Esophagus muscularis mucosa (tissue), 3 donors: Measurements from ENCODE around the gene ARHGEF38.

Source experiments
- EP300 ChIP-seq: sonication (generic); formaldehyde crosslinking; IDR thresholded peaks from one replicate; pipeline ENCODE4 v1.6.1; 2017; ENCODE audit warnings: antibody characterized with exemption
- TF ChIP-seq, protein P1 (sequence below), 3 experiments: fragments of 200-600 bp in 2 of 3; fragments of 450-650 bp in 1 of 3; sonication (generic) in 2 of 3; IDR thresholded peaks; one replicate each; pipeline ENCODE4 v1.5.1; 2017 to 2019; ENCODE audit warnings: antibody characterized with exemption in 3 of 3, mild to moderate bottlenecking in 2 of 3, moderate library complexity in 1 of 3

DNA sequence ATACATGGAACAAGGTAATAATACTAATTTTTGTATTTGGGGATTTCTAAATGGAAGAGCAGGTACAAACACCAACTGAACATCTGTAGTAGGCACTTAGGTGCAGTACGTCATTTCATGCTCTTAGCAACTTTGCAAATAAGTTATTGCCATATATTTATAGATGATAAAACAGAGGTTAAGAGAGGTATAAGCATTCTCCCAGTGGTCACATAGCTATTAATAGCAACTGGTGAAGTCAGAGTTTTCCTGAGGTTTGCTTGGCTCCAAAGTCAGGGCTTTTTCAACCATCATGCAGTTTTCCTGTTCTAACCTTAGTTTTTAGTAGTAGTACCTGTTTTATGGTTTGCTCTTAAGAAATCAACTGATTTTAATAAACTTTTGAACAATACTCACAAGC, 10.9 kb downstream of the ARHGEF38 start:
- TF ChIP-seq, protein P1, sequence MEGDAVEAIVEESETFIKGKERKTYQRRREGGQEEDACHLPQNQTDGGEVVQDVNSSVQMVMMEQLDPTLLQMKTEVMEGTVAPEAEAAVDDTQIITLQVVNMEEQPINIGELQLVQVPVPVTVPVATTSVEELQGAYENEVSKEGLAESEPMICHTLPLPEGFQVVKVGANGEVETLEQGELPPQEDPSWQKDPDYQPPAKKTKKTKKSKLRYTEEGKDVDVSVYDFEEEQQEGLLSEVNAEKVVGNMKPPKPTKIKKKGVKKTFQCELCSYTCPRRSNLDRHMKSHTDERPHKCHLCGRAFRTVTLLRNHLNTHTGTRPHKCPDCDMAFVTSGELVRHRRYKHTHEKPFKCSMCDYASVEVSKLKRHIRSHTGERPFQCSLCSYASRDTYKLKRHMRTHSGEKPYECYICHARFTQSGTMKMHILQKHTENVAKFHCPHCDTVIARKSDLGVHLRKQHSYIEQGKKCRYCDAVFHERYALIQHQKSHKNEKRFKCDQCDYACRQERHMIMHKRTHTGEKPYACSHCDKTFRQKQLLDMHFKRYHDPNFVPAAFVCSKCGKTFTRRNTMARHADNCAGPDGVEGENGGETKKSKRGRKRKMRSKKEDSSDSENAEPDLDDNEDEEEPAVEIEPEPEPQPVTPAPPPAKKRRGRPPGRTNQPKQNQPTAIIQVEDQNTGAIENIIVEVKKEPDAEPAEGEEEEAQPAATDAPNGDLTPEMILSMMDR (IDR thresholded peaks at IDR 0.05), result no peak
- TF ChIP-seq EP300, result no peak
